Measurements from ENCODE around the gene NR3C2.

- TF ChIP-seq CTCF (IDR thresholded peaks at IDR 0.05) (no peak), ZFX (IDR thresholded peaks at IDR 0.05; ENCODE audit: borderline replicate concordance) (no peak)
Measured at GRCh38 chr4:148329751-148330150, 112.5 kb downstream of the NR3C2 start.
